ENCODE measurements around the gene RNF44. TPM values are rescaled to one million over a fixed set of nuclear protein-coding genes. Genes with fewer than 3 reads are reported as not detected.

Gene RNF44
- polyA plus RNA-seq, 5 donors: 31.9 to 54.4 (median 47.2) TPM

DNA sequence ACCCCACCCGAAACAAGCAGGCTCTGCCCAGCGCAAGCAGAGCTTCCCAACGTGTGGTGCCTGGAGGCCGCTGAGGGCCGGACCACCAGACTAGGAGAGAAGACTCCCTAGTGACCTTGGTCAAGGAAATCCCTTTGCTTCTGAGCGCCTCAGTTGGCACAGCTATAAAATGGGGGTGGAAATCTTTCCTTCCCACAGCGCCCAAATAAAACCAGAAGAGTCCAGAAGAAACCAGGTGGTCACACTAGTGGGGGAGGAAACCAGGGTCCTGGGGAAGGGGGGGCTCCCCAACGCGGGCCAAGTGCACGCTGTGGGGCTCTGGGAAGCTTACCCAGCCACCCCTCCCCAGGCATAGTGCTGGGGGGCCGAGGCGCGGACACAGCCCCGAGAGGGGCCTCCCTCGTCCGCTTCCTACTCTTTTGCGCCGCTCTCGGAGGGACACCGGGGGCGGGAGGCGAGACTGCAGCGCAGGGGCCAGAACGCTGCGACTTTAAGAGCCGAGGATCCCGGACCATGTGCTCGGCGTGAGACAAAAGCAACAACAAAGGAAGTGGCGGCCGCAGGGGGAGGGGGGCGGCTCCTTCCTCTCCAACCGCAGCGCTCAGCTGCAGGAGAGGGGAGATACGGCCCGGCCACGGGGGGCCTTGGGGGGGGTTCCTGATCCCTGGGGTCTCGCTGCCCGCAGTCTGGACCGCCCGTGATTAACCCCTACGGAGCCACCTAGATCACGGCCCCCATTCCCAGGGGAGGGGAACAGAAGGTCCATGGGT, 885 bp downstream of the RNF44 start:
- peak; percentile 74 to 78 for DNase-seq

DNA sequence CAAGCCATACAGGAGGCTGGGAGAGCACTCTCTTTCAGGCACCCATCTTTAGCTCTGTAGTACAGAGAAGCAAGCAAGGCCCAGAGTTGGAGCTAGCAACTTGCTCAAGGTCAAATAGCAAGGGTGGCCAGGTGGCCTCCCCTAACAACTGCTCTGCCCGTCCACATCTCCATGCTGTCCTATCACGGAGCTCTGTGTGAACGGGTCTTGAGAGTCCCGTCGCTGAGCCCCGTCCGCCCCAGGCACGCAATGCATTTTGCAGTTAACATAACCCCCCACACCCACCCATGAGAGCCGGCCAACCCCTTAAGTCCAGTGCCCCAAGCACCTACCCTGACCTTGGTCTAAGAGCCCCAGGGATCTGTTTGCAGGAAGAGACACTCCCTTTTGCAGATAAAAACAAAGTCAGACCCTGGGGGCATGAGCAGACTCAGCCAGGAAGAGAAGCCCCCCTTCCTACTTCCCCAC, 1.5 kb downstream of the RNF44 start:
- DNase-seq: peak; percentile 7

DNA sequence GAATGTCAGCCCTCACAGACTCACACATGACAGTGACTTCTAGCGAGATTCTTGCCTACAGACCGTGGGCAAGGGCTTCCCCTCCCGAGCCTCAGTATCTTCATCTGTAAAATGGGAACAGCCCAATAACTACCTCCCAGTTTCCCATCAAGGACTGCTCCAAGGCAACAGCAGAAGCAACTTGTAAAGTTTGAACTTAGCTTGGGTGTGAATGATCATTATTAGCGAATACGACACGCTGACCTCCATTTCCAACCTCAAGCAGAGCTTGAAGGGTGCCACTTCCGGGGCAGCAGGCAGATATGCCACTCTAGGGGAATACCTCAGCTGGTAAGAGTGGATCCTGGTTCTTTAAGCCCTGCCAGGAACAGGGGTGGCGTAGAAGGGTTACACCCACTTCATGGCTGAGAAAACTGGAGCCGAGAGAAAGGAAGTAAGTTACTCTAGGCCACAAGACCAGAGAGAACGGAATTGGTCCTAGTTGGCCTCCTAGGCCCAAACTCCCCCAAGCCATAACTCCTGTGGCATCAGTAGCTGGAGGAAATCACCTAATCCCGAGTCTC, 2.0 kb downstream of the RNF44 start:
- DNase-seq: peak; percentile 15 to 17

DNA sequence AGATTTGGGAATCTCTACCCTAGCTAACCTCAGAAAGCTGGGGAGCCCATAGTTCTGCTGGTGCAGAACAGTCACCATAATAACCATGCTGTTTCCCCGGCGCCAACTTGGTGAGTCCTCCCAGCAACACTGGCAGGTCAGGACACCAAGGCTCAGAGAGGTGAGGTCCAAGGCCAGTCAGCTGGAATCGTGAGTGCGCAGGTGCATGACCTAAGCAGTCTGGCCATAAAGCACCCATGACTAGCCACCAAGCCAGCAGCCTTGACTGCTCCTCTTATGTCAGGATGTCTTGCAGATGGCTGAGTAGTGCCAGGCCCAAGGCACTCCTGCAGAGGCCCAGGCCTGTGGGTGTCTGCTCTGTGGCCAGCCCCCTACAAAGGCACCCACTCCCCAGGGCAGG, 2.6 kb downstream of the RNF44 start:
- DNase-seq: no peak

DNA sequence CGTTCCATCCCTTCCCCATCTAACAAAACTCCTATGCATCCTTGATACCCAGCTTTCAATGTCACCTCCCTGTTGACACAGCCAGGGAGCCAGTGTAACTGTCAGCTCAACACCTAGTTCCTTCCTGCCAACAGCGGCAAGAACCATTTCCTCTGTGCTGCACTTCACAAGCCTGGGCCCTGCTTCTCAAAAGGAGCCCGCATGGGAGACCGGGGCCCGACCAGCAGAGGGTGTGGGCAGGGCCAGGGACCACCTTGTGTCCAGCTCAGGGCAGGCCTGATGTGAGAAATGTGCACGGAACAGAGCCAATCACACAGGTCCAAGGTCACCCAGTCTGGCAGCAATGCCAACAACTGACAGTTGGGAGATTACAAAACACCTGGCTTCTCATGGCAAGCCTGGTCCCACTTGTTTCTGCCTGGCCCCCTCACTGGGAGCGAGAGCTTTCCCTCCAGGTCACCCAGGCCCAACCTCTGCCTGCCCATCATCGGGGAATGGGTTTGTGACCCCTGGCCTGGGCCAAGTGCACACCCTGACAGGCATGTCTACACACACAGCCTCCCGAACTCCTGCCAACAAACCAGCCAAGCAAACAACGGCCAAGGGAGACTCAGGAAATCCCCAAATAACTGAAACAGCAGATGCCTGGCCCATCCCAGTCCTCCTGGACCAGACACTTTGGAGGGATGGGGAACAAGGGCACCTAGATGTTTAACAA, 3.1 kb downstream of the RNF44 start:
- peak; percentile 8 to 19 for DNase-seq

- DNase-seq: peak in 1 of 2 donors; percentile 29
Observed at GRCh38 chr5:176533390-176533789, 3.8 kb downstream of the RNF44 start.

GRCh38 chr5:176532795-176533194, 4.4 kb downstream of the RNF44 start:
- no peak for DNase-seq

- DNase-seq: no peak
Observed at GRCh38 chr5:176531902-176532493, 5.2 kb downstream of the RNF44 start.

DNA sequence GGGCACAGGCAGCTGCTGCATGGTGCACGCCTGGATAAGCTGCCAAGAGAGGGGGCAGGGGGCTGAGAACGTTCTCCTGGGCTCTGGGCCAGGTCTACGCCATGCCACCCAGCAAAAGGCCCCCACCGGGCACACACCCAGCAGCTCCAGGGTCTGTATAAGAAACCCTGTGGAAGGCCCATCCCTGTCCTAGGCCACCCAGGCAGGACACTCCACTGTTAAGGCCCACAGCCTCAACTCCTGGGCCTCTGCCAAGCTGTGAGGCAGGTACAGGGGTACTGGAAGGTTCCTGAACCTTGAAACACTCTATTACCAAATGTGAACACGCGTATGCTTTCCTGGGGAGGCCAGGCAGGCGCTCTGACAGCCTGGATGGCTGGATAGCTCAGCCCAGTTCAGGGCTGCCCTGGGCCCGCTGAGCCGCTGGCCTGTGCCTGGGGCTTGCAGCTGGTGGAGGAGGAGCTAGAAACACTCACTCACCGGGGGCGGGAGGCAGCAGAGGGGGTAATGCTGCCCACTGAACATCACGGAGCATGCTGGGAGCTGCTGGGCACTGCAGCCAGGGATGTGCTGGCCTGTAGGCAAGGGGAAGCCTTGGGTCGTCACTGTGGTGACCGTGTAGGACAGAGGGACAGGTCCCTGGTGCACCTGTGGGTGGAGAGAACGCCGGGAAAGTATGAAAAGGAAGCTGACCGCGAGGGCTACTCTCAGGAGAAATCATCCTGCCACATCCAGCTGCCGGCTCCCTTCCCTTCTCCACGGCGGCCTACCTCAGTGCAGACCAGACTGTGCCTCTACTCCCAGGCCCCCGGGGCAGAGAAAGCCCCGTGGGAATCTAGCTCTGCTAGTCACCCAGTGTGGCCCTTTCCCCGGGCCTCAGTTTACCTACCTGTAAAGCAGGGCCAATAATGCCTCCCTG, 6.0 kb downstream of the RNF44 start:
- peak in 1 of 2 donors; percentile 17 for DNase-seq

DNA sequence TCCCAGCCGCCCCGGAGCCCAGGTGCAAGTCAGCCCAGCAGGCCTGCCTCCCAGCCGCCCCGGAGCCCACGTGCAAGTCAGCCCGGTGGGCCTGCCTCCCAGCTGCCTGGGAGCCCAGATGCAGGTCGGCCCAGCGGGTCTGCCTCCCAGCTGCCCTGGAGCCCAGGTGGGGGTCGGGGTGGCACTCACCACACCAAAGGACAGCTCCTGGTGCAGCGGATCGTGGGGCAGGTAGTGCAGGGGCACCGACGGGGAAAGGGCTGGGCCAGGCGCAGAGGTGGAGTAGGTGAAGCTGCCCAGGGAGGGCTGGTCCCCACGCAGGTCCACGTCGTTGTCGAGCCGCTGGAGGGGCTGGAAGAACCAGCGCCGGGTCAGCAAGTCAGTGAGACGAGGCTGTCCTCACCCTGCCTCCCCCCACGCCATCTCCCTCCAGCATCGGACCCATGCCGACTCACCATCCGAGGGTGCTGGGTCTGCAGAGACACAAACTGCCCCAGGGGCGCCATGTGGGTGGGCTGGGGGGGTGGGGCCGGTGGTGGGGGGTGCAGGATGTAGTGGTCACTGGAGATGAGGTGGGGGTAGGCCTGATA, 6.7 kb downstream of the RNF44 start:
- no peak for DNase-seq

GRCh38 chr5:176529741-176530141, 7.5 kb downstream of the RNF44 start:
- DNase-seq: no peak

- no peak for DNase-seq
Observed at GRCh38 chr5:176529116-176529740, 8.0 kb downstream of the RNF44 start.

- no peak for DNase-seq
Observed at GRCh38 chr5:176528761-176529115, 8.5 kb downstream of the RNF44 start.

GRCh38 chr5:176528301-176528700, 8.9 kb downstream of the RNF44 start:
- no peak for DNase-seq

DNA sequence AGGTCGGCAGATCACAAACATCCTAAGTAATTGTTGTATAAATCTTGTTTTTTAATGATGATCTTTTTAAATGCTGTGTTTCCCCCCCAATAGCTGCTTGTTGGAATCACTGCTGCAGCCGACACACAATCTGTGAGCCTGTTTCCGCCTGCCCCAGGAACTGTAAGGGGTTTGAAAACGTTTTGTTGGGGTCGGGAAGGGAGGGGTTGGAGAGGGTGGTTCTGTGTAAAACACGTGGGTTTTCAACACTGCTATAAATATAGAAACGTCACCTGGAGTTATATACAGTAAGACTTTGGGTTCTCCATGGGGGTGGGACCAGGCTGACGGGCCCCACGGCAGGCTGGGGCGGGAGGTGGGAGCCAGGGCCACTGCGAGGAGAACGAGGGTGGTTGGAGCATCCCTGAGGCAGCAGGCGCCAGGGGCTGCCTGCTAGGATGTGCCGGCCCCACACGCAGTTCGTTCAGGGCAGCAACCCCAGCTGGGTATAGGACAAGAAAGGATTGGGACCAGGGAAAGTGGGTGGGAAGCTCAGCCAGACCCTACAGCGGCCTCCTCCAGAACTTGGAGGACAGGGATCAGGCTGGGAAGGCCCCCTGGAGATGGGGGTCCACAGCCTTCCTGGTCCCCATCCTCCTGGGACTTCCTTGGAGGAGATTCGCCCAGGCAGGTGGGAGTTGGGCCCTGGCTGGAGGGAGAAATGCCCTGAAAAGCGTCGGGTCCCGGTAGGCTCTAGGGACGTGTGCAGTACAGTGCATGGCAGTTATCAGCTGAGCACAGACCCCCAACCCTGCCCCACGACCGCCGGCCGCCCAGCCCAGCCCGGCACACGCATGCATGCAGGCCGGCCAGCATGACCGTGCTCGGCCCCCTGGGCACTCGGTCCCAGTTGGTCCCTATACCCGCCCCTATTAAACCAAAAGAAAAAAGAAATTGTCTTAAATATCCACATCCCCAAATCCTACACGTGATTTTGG, 9.7 kb downstream of the RNF44 start:
- DNase-seq: no peak

- DNase-seq: no peak
Observed at GRCh38 chr5:176526462-176526861, 10.7 kb downstream of the RNF44 start.

DNA sequence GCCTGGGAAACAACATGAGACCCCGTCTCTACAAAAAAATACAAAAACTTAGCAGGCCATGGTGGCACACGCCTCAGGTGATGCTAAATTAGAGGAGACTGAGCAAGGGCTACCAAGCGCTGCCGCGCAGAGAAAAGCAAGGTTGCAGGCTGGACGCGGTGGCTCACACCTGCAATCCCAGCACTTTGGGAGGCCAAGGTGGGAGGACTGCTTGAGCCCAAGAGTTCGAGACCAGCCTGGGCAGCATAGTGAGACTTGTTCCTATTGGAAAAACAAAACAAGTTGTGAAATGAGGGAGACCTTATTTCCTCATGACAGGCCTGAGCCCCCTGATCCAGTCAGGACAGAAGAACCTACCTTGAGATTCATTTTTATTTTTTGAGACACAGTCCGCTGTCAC, 11.5 kb downstream of the RNF44 start:
- DNase-seq: no peak

DNA sequence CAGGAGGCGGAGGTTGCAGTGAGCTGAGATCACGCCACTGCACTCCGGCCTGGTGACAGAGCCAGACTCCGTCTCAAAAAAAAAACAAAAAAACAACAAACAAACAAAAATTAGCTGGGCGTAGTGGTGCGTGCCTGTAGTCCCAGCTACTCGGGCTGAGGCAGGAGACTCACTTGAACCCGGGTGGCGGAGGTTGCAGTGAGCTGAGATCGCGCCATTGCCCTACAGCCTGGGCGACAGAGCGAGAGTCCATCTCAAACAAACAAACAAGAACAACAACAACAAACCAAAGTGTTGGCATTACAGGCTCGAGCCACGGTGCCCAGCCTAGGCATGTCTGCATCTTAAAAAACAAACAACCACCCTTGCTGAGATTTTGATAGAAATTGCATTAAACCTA, 12.2 kb downstream of the RNF44 start:
- no peak for DNase-seq

DNA sequence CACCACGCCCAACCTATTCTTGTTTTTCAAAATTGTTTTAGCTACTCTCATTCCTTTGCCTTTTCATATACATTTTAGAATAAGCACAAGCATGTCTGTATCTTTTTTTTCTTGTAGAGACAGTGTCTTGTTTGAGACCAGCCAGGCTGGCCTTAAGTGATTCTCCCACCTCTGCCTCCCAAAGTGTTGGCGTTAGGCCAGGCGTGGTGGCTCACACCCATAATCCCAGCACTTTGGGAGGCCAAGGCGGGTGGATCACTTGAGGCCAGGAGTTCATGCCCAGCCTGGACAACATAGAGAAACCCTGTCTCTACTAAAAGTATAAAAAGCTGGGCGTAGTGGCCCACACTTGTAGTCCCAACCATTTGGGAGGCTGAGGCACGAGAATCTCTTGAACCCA, 13.1 kb downstream of the RNF44 start:
- DNase-seq: no peak

Data from right lung (tissue), 5 donors.